Neural cell (in vitro differentiated cells): Measurements from ENCODE around the gene COL4A2.

Source experiments
- EP300 ChIP-seq: fragments of 450-650 bp; conservative IDR thresholded peaks from 2 replicates; pipeline ENCODE4 v1.6.1; 2014; ENCODE audit warnings: antibody characterized with exemption, mild to moderate bottlenecking, moderate library complexity; ENCODE audit not compliant: poor library complexity, severe bottlenecking
- EZH2 ChIP-seq: fragments of 200-600, 300-800 bp; shearing (Covaris generic), sonication (generic); IDR thresholded peaks from 2 replicates; pipeline ENCODE4 v1.6.1; 2014; ENCODE audit warnings: antibody characterized with exemption, low read length, borderline replicate concordance, mild to moderate bottlenecking; ENCODE audit not compliant: insufficient read depth, poor library complexity, severe bottlenecking
- MXI1 ChIP-seq: fragments of 450-650 bp; conservative IDR thresholded peaks from 2 replicates; pipeline ENCODE4 v1.6.1; 2014; ENCODE audit warnings: antibody characterized with exemption, mild to moderate bottlenecking; ENCODE audit not compliant: poor library complexity, severe bottlenecking
- POLR2AphosphoS5 ChIP-seq: IDR thresholded peaks from 2 replicates; pipeline ENCODE4 v1.6.1; 2012
- RAD21 ChIP-seq: fragments of 450-650 bp; conservative IDR thresholded peaks from 2 replicates; pipeline ENCODE4 v1.6.1; 2014; ENCODE audit warnings: antibody characterized with exemption, mild to moderate bottlenecking, moderate library complexity
- SMC3 ChIP-seq: fragments of 450-650 bp; conservative IDR thresholded peaks from 2 replicates; pipeline ENCODE4 v1.6.1; 2014; ENCODE audit warnings: antibody characterized with exemption, mild to moderate bottlenecking, moderate library complexity; ENCODE audit not compliant: poor library complexity
- TAF1 ChIP-seq: IDR thresholded peaks from 2 replicates; pipeline ENCODE4 v1.6.1; 2012; ENCODE audit warnings: low read depth
- TF ChIP-seq, protein P1 (sequence below): fragments of 450-650 bp; IDR thresholded peaks from 2 replicates; pipeline ENCODE4 v1.5.1; 2014; ENCODE audit warnings: antibody characterized with exemption, mild to moderate bottlenecking, moderate library complexity; ENCODE audit not compliant: poor library complexity, severe bottlenecking
- TF ChIP-seq, protein P2 (sequence below): IDR thresholded peaks from 2 replicates; pipeline ENCODE4 v1.6.1; 2012; ENCODE audit warnings: borderline replicate concordance

GRCh38 chr13:110293037-110293436 is 14.0 kb upstream of the COL4A2 start:
- TF ChIP-seq, protein P1, sequence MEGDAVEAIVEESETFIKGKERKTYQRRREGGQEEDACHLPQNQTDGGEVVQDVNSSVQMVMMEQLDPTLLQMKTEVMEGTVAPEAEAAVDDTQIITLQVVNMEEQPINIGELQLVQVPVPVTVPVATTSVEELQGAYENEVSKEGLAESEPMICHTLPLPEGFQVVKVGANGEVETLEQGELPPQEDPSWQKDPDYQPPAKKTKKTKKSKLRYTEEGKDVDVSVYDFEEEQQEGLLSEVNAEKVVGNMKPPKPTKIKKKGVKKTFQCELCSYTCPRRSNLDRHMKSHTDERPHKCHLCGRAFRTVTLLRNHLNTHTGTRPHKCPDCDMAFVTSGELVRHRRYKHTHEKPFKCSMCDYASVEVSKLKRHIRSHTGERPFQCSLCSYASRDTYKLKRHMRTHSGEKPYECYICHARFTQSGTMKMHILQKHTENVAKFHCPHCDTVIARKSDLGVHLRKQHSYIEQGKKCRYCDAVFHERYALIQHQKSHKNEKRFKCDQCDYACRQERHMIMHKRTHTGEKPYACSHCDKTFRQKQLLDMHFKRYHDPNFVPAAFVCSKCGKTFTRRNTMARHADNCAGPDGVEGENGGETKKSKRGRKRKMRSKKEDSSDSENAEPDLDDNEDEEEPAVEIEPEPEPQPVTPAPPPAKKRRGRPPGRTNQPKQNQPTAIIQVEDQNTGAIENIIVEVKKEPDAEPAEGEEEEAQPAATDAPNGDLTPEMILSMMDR, result no peak
- no peak for TF ChIP-seq EP300
- no peak for TF ChIP-seq MXI1
- no peak for TF ChIP-seq TAF1
- TF ChIP-seq EZH2, result no peak
- TF ChIP-seq RAD21, result no peak
- TF ChIP-seq POLR2AphosphoS5, result no peak
- TF ChIP-seq, protein P2, sequence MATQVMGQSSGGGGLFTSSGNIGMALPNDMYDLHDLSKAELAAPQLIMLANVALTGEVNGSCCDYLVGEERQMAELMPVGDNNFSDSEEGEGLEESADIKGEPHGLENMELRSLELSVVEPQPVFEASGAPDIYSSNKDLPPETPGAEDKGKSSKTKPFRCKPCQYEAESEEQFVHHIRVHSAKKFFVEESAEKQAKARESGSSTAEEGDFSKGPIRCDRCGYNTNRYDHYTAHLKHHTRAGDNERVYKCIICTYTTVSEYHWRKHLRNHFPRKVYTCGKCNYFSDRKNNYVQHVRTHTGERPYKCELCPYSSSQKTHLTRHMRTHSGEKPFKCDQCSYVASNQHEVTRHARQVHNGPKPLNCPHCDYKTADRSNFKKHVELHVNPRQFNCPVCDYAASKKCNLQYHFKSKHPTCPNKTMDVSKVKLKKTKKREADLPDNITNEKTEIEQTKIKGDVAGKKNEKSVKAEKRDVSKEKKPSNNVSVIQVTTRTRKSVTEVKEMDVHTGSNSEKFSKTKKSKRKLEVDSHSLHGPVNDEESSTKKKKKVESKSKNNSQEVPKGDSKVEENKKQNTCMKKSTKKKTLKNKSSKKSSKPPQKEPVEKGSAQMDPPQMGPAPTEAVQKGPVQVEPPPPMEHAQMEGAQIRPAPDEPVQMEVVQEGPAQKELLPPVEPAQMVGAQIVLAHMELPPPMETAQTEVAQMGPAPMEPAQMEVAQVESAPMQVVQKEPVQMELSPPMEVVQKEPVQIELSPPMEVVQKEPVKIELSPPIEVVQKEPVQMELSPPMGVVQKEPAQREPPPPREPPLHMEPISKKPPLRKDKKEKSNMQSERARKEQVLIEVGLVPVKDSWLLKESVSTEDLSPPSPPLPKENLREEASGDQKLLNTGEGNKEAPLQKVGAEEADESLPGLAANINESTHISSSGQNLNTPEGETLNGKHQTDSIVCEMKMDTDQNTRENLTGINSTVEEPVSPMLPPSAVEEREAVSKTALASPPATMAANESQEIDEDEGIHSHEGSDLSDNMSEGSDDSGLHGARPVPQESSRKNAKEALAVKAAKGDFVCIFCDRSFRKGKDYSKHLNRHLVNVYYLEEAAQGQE, result no peak
- no peak for TF ChIP-seq SMC3
